Peyer's patch (tissue), 4 donors: ENCODE results near the gene DENND2C. TPM values are rescaled to one million over a fixed set of nuclear protein-coding genes. Genes with fewer than 3 reads are reported as not detected.

Experiments
- DNase-seq, 3 donors: peaks; one replicate each; pipeline ENCODE4 v3.0.0-alpha.2; 2017 to 2019
- H3K27ac ChIP-seq, 4 donors: fragments of 200-600 bp; sonication (generic); one replicate each; pipeline ENCODE4 v1.5.1; 2016 to 2019
- H3K27me3 ChIP-seq, 2 donors: fragments of 200-600 bp; sonication (generic); one replicate each; pipeline ENCODE4 v1.5.1; 2019
- H3K36me3 ChIP-seq, 3 donors: fragments of 200-600 bp; sonication (generic); one replicate each; pipeline ENCODE4 v1.5.1; 2016 to 2019
- H3K4me1 ChIP-seq, 4 donors: fragments of 200-600 bp; sonication (generic); one replicate each; pipeline ENCODE4 v1.5.1; 2016 to 2019
- H3K4me3 ChIP-seq, 4 donors: fragments of 200-600 bp; sonication (generic); 1 replicate in 3 of 4; 2 replicates in 1 of 4; pipeline ENCODE4 v1.5.1; 2016 to 2019; ENCODE audit warnings: mild to moderate bottlenecking in 1 of 4
- H3K9me3 ChIP-seq, 4 donors: fragments of 200-600 bp; sonication (generic); one replicate each; pipeline ENCODE4 v1.5.1; 2016 to 2019; ENCODE audit warnings: mild to moderate bottlenecking in 1 of 4
- POLR2A ChIP-seq, 2 donors: fragments of 450-650 bp; IDR thresholded peaks; one replicate each; pipeline ENCODE4 v1.5.1; 2017; ENCODE audit warnings: antibody characterized with exemption in 2 of 2, mild to moderate bottlenecking in 2 of 2, moderate library complexity in 2 of 2
- small RNA-seq, 2 donors: library from RNA; depleted of rRNA; stranded (forward); fragments of <200 nt; gene quantifications; one replicate each; pipeline ENCODE3, GENCODE V24; 2016
- total RNA-seq, 4 donors: library from RNA; depleted of rRNA; stranded (reverse); fragments of >200 nt; gene quantifications; one replicate each; pipeline ENCODE4 v1.1.0, GENCODE V29; 2016
- TF ChIP-seq, protein P1 (sequence below), 6 experiments: fragments of 450-650 bp in 4 of 6; fragments of 200-600 bp in 2 of 6; sonication (generic) in 1 of 6; IDR thresholded peaks; one replicate each; pipeline ENCODE4 v1.5.1; 2017 to 2019; ENCODE audit warnings: antibody characterized with exemption in 6 of 6, mild to moderate bottlenecking in 3 of 6, moderate library complexity in 1 of 6

Gene DENND2C
- total RNA-seq, 4 donors from 2014 or later = 0.35 to 17.3 (median 0.82) TPM

DNA sequence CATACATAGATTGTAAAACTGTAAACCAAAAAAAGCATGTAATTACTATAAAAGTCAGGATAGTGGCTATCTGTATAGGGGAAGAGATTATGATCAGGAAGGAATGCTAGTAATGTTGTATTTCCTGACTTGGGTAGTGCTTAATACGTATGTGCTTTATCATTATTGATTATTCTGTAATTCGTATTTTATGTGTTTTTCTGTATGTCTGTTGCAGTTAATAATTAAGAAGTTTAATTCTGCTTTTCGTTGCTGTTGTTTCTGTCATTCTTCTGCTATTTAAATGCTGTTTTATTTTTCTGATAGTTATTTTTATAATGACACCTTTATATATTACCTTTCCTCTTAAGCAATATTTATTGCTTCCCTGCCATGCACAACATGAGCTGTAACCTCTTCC lies 129.6 kb downstream of the DENND2C start:
- no peaks in the 10 kb centered on the region for H3K36me3 ChIP-seq
- no peak overlapping the region for H3K27ac ChIP-seq
- no peak for TF ChIP-seq POLR2A (IDR thresholded peaks at IDR 0.05)
- TF ChIP-seq, protein P1, sequence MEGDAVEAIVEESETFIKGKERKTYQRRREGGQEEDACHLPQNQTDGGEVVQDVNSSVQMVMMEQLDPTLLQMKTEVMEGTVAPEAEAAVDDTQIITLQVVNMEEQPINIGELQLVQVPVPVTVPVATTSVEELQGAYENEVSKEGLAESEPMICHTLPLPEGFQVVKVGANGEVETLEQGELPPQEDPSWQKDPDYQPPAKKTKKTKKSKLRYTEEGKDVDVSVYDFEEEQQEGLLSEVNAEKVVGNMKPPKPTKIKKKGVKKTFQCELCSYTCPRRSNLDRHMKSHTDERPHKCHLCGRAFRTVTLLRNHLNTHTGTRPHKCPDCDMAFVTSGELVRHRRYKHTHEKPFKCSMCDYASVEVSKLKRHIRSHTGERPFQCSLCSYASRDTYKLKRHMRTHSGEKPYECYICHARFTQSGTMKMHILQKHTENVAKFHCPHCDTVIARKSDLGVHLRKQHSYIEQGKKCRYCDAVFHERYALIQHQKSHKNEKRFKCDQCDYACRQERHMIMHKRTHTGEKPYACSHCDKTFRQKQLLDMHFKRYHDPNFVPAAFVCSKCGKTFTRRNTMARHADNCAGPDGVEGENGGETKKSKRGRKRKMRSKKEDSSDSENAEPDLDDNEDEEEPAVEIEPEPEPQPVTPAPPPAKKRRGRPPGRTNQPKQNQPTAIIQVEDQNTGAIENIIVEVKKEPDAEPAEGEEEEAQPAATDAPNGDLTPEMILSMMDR (IDR thresholded peaks at IDR 0.05) = no peak
- no peak overlapping the region for H3K4me3 ChIP-seq
- no peak for DNase-seq
- H3K27me3 ChIP-seq = no peaks in the 10 kb centered on the region
- no peaks in the 10 kb centered on the region for H3K4me1 ChIP-seq
- no peaks in the 10 kb centered on the region for H3K9me3 ChIP-seq

DNA sequence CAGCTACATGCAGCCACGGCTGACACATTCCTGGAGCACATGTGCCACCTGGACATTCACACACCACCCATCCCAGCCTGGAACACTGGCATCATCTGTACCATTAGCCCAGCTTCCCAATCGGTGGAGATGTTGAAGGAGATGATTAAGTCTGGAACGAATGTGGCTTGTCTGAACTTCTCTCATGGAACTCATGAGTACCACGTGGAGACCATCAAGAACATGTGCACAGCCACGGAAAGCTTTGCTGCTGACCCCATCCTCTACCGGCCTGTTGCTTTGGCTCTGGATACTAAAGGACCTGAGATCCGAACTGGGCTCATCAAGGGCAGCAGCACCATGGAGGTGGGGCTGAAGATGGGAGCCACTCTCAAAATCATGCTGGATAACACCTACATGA lies 133.8 kb downstream of the DENND2C start:
- no peaks in the 10 kb centered on the region for H3K4me1 ChIP-seq
- no peak overlapping the region for H3K4me3 ChIP-seq
- no peak for DNase-seq
- TF ChIP-seq, protein P1 (IDR thresholded peaks at IDR 0.05) = no peak
- no peak for TF ChIP-seq POLR2A (IDR thresholded peaks at IDR 0.05)
- no peaks in the 10 kb centered on the region for H3K36me3 ChIP-seq
- no peak overlapping the region for H3K27ac ChIP-seq
- H3K27me3 ChIP-seq = no peaks in the 10 kb centered on the region
- H3K9me3 ChIP-seq = no peaks in the 10 kb centered on the region

DNA sequence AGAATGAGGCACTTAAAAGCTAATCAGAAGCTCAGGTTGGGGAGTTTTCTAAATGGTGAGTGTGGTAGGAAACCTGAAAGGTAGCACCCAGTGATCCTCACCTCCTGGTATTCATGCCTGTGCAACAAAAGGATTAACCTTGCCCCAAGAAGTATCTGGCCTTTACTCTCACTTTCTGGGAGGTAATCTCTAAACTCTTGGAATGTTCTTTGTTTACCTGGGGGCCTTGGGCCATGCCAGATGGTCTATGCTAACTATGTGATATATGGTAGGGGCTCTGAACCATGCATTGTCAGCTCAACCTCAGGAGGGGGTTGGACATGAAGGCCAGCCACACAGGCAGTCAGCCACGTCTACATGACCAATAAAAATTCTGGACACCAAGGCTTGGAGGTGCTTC lies 134.4 kb downstream of the DENND2C start:
- H3K9me3 ChIP-seq = no peaks in the 10 kb centered on the region
- H3K4me3 ChIP-seq = no peak overlapping the region
- H3K4me1 ChIP-seq = no peaks in the 10 kb centered on the region
- TF ChIP-seq, protein P1 (IDR thresholded peaks at IDR 0.05) = no peak
- TF ChIP-seq POLR2A (IDR thresholded peaks at IDR 0.05) = no peak
- no peak for DNase-seq
- no peak overlapping the region for H3K27ac ChIP-seq
- no peaks in the 10 kb centered on the region for H3K27me3 ChIP-seq
- no peaks in the 10 kb centered on the region for H3K36me3 ChIP-seq

Small RNA genes lying within 50 kb of the gene (small RNA-seq; reads per million reads assigned to genes)
- 0 reads per million in 2 donors for gene RN7SL432P

Other genes starting within 250 kb of the DENND2C start
- gene TRIM33, start 158.8 kb downstream of the DENND2C start, total RNA-seq = 10 to 100 TPM; 41.5 to 98.2 (median 52.0) TPM
- gene BCAS2, start 88.4 kb downstream of the DENND2C start, total RNA-seq = 10 to 100 TPM; 12.9 to 44.6 (median 18.5) TPM
- gene AMPD1, start 25.5 kb upstream of the DENND2C start, total RNA-seq = 1 to 10 TPM in 3 of 4 donors, not detected in 1; 1.2 to 4.4 (median 2.5) TPM
- 10 to 100 TPM; 26.4 to 44.0 (median 29.7) TPM for gene NRAS, start 46.7 kb upstream of the DENND2C start, total RNA-seq
- gene CSDE1, start 87.9 kb upstream of the DENND2C start, total RNA-seq = 100 to 1,000 TPM; 292 to 374 (median 333) TPM
- 10 to 100 TPM; 23.1 to 29.2 (median 25.9) TPM for gene SIKE1, start 110.6 kb upstream of the DENND2C start, total RNA-seq
- not detected for gene SYCP1, start 184.8 kb upstream of the DENND2C start, total RNA-seq